Stimulated activated CD4-positive, alpha-beta T cell treated with anti-CD3 and anti-CD28 coated beads, Interleukin-1b, Interleukin-23, amount 100 ng/mL, for 4 hours (primary cell): ENCODE measurements around the gene SF3A1.

Experiments used
- DNase-seq, 2 donors: peaks; one replicate each; pipeline ENCODE4 v3.0.0-alpha.2; 2020; ENCODE audit warnings: low read depth in 2 of 2

SF3A1 gene

DNA sequence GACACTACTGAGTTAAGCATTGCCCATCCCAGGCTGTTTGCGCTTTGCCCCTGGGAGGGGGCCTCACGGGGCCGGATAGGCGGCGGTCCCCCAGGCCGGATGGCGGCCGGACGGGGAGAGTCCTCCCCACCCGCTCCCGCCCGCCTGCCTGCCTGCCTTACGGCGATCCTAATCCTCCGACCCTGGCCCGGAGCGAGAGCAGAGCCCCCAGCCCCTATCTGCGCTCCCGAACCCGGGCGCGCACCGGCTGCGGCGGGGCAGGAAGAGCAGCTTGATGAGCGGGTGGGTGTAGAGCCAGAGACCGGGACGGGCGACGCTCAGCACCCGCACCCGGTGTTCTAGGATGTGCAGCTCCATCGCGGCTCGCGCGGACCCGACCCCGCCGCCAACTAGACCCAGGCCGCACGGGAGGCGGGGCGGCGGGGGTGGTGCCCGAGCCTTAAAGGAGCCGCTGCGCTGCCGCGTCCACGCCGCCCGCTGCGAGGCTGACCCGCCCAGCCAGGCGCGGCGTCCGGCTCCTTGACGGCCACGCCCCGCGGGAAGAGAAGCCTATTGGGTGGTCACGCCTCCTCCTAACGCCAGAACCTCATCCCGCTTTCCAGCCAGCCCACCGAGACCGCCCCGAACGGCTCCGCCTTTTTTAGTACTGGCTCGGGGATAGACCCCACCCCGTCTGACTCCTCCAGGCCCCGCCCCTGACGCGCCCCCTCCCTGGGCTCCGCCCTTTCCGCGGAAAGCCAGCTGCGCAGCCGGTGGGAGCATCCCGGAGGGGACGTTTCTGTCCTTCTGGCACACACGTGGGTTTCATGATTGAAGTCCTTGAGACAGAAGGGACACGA, 67.3 kb downstream of the SF3A1 start, which contains the start of gene CASTOR1:
CASTOR1 (minus strand) TSS at position 365 of the 839 bp plus-strand sequence; CDS start at position 357, 8 bp downstream.
- DNase-seq: peak; percentile 79 to 90

DNA sequence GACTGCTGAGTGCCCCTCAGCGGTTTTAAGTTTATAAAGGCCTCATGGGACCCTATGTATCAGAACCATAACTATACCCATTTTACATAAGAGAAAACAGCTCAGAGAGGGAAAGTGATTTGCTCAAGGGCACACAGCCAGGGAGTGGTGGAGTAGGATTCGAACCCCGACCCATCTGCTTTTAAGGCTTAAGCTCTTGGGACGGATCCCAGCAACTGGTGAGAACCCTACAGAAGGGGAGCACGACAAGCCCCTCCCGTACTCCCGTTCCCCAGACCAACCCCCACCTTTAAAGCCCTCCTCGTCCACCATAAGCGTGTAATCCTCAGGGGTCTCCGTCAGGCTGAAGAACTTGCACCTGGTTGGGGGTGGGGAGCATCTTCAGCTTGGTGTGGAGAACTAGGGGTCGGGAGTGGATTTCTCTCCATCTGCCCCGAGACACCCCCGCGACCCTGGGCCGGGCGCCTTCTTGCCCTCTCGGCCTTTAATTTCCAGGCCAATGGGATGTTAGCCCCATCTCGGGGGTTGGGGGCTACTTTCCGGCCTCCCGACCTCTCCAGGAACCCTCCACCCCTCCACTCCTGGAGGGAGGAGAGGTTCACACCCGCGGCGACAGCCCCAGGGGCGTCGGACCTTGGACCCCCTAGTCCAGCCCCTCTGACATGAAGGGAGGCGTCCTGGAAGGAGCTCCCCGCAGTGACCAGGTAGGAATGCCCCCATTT, 68.1 kb downstream of the SF3A1 start:
- DNase-seq: no peak

DNA sequence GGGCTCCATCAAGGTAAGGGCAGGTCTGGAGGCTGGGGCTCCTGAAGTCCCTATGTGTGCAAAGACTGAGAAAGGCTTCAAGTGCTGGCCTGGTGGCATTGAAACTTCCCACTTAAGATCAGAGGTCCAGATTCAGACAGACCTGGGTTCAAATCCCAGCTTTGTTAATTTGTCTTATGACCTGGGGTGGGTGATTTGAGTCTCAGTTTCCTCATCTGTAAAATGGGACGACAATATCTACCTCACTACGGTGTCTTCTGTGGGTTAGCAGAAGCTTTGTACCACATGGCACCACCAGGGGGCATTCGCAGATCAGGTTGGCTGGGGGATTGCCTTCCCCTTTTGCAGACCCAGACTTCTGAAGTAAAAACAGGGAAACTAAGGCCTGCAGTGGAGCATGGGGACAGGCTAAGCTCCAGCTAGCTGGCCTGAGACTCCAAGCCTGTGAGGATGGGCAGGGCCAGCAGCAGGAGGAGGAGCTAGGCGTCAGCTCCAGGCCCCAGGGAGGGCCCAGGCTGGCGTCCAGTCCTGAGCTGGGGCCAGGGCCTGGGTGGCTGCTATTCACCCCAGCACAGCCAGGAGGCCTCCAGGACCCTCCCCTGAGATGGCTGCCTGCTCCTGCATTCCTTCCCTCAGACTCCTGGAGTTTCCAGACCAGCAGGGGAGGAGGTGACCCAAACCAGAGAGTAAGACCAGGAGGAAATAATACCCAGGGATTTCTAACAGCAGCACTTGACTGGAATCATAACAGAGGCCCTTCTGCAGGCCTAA, 68.9 kb downstream of the SF3A1 start:
- DNase-seq: peak; percentile 85 to 86

DNA sequence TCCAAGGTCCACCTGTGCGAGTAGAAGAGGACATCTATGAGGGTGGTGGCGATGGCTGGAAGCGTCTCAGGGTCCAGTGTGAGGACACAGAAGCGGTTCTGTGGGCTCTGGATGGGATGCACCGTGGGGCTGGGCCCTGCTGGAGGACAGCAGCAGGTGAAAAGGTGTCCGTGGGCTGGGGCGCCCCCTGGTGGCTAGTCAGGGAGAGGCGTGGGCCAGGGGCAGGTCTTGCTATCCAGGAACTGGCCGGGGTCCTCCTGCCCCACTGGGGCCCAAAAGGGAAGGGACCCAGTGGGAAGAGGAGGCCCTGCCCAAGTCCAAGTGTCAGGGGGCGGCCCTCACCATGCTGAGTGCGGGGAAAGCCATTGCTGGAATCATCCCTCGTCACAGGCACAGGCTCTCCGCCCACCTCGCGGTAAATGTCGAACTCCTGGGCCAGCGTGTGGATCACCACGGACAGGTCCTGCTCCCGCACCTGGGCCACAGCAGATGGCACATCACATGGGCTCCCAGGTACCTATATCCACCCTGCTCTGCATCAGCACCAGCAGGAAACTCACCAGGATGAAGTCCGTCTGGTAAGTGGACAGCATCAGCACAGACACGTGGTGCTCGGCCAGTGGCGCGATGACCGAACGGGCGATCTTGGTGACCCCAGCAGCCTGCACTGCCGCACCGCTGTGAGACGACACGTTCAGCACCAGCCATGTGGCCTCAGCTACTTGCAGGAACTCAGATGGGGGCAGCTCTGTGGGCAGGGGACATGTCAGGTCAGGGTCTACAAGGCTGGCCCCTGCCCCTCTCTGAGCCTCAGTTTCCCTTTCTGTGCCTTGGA, 69.7 kb downstream of the SF3A1 start:
- DNase-seq: peak; percentile 86 to 89

DNA sequence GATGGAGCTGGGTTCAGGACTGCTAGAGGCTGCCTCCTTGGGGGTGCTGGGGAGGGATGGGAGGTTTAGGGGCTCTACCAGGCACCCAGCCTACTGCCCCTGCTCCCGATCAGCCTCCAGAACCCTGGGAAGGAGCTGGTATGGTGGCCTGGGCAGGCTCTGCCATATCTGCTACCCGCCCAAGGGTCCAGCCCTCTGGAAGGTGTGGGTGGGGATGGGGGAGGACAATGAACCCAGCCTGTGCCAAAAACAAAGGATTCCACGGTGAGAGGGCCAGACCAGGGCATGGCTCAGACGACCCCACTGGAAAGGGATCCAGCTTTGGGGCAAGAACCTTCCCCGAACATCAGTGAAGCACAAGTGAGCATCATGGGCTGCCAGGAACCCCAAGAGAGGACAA, 70.4 kb downstream of the SF3A1 start:
- no peak for DNase-seq

DNA sequence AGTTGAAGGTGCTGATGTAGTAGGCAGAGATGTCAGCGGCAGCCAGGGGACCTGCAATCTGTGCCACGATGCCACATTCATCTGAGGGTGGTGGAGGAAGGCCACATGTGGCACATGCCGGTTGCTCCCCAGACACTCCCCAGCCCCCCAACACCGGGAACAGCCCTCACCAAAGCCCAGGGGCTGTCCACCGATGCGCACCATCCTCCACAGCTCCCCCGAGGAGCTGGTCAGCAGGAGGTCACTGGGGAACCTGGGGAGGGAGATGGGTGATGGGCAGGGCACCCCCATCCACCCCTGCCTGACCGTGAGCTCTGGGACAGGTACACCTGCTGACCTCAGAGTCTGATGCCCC, 70.9 kb downstream of the SF3A1 start:
- no peak for DNase-seq

DNA sequence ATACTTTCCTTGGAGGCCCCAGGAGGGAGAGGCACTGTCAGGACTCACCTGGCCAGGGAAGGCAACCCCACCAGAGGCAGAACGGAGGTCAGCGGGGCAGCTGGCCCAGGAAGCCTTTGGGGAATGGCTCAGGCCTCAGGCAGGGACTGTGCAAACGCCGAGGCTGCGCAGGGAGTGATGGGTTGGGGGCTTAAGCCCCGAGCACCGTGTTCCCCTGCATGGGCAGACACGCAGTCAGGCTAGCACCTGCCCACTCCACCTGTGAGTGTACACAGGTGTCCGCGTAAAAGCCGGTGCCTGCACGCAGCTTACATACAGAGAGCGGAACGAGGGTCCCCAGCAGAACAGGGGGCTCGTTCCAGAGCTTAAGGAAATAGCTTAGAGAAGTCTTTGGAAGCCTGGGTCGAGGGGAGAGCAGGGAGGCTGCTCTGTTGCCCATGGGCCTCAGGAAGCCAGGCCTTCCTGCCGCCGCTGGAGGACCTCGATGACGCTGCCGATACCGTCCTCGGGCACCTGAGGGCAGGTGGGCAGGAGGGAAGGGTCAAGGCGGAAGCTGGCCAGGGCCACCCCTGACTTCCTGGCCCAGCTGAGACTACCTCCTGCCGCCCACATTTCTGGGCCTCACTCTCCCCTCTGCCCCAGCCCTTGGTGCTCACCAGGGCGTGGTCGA, 71.4 kb downstream of the SF3A1 start:
- DNase-seq: no peak

DNA sequence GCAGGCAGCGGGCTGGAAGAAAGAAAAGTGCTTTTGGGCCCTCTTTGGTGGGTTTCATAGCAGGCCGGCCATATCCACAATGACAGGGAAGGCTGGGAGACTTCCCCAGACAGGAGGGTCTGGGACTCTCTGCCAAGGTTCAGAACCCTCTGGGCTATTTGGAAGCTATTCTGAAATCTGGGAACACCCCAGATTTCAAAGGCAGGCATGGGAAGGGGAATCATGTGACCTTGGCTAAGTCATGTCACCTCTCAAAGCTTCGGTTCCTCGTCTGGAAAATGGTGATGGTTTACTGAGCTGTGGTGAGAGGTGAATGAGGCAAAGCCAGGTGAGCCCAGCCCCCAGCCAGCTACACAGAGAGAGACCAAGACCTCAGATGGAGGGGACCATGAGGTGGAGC, 72.0 kb downstream of the SF3A1 start:
- no peak for DNase-seq

DNA sequence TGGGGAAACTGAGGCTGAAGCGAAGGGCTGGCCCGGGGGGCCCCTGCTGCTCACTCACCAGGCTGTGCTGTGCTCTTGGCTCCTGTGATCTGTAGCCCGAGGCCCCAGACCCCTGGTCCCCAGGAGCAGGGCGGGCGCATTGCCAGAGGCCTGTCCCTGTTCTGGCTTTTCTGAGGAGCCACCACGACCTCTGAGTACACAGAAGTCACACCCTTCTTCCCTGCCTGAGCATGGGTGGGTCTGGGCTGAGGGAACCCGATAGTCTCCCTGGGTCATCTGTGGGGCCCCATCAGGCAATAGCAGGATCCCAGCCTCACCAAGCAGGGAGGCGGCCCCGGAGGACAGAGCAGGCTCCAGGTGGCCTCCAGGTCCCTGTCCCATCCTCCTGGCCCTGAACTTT, 72.5 kb downstream of the SF3A1 start:
- DNase-seq: no peak

DNA sequence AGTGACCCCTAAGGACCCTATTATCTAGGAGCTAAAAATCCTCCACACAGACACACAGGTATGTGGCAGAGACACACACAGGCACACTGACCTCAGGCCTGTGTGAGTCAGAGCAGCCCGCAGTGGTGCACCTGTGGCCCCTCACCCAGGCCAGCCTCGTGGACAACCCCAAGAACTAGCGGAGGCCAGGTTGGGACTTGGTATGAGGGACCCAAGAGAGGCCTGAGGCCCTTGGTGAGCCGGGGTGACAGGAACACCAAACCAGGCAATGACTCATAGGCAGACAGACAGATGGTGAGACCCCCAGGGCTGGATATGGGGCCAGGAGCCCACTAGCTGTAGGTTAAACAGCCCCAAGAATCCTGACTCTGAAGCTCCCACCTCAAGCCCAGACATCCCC, 73.4 kb downstream of the SF3A1 start:
- DNase-seq: no peak

DNA sequence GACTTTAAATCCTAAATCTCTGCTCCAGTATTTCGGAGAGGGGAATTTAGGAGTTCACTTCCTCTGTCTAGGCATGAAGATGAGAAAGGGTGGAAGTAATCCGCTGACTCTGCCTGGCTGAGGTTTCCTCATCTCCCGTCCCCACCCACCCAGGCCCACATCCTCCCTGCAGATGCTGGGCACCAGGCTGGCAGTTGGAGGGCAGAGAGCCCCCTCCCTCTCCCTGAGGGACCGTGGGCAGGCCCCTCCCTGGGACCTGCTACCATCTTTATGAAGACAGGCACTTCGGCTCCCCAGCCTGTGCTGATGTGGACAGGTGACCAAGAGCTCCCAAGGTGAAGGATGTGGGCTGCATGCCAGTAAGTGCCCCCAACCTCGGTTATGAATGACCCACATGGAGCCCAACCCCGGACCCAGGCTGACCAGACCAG, 74.1 kb downstream of the SF3A1 start:
- no peak for DNase-seq
